Colon (tissue), 2 donors: Measurements from ENCODE around the gene ANK3.

Experiments
- FAIRE-seq: peaks from 2 replicates; lab custom pipeline; 2012; peaks lifted over from hg19 to GRCh38; lab: Jason Lieb, UNC
- donor health status: control.
- donor health status: control.

The ANK3 gene

GRCh38 chr10:60277656-60278055 lies 112.0 kb downstream of the ANK3 start:
- FAIRE-seq, result no peak

GRCh38 chr10:60276232-60276631 lies 113.4 kb downstream of the ANK3 start:
- FAIRE-seq, result no peak

DNA sequence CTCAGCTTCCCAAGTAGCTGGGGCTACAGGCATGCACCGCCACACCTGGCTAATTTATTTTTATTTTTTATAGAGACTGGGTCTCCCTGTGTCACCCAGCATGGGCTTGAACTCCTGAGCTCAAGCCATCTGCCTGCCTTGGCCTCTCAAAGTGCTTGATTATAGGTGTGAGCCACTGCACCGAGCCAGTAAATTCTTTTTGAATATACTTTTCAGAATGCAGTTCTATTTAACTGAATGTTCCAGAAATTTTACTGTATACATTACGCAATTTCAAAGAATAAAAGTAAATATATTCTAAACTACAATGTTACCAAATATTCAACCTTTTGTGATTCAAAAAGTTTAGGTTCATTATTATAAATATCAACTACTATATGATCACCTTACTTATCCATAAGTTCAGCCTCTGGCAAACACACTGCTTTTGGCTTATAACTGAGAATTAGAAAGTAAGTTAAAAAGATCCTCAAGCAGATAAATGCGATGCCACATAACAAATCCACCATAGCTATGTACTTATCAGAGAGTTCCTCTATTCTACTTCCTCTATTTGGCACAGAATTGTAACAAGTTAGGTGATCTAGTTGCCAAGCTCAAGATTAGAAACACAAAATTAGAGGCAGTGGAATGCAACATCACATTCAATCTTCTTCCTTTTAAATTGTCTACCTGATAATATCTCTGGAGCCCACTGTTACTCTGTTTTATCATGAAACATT lies 118.2 kb downstream of the ANK3 start:
- peak; percentile 5 for FAIRE-seq

DNA sequence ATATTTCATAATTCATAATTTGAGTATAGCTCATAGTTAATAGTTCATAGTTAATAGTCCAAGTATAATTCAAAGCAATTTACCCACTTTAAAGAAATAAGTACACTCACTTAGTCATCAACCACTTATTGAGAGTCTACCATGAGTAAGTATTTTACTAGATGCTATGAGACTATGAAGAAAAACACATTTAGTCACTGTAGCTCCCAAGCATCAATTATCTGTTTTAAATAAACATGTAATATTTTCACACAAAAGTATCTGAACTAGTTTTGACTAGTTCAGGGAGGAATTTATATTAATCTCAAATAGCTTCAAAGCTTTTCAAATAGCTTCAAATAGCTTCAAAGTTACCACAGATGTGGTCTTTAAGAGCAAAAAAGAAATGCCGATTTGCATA lies 119.2 kb downstream of the ANK3 start:
- no peak for FAIRE-seq

GRCh38 chr10:60267802-60268201 lies 121.9 kb downstream of the ANK3 start:
- no peak for FAIRE-seq

DNA sequence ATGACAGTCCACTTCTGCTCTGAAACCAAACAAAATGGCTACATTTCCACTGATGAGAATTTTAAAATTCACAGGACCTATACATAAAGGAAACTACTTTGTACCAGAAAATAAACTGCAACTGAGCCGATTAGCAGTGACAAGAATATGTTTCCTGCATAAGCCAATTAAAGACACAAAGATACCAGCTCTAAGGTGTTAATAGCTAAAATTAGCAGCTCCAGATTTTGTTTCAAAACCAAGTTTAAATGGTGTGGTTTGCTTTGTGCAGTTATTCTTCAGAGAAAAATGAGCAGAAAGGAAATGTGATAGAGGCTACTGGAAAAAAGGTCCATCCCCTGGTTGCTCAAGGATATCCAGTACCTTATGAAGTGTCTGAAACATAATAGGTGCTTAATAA lies 123.2 kb downstream of the ANK3 start:
- no peak for FAIRE-seq

- FAIRE-seq, result no peak
These were observed 127.0 kb downstream of the ANK3 start for GRCh38 chr10:60262647-60263126.

DNA sequence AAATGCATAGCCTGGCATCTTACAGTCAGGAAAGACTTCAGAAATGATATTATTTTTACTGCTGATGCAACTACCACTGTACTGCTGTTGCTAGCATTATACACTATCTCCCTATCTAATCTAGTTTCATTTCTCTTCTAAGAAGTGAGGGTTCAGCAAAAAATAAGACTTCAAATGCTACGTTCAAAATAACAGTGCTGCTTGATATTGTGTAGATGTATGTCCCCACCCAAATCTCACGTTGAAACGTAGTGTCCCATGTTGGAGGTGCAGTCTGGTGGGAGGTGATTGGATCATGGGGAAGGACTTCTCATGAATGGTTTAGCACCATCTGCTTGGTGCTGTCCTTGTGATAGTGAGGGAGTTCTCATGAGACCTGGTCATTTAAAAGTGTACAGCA lies 129.4 kb downstream of the ANK3 start:
- no peak for FAIRE-seq

- FAIRE-seq, result no peak
These were observed 131.3 kb downstream of the ANK3 start for GRCh38 chr10:60258429-60258797.

- peak; percentile 38 for FAIRE-seq
These were observed 131.8 kb downstream of the ANK3 start for GRCh38 chr10:60257767-60258428.

DNA sequence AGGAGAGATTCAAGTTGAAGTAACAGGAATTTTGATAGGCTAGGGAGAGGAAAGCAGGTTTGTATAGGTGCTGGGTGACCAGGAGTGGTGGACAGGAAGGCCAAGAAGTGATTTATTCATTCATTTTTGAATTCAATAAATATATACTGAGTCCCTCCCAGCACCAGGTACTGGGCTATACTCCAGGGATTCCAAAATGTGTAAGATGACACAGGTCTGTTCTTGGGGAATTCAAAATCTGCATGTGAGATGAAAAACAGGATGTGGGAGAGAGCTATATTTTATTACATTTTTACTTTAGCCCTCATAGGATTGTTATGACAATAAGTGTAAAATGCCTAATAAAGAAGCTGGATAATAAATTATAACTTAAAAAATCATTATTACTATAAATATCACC lies 134.9 kb downstream of the ANK3 start:
- no peak for FAIRE-seq

DNA sequence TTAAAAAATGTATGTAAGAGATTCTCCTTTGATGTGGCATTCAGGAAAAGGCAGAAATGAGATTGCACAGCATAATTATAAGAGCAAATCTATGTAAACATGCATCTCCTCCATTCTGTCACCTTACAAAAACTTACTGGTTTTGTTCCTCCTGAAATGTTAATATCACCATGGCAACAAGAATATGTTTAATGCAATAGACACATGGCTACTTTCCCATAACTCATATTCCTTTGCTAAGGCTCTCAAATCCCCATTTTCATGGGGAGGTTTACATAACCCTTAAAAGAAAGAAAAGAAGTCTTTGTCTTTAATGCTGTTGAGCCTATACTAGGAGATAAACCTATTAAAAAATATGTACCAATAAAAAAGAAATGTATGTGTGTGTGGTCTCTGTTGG lies 136.2 kb downstream of the ANK3 start:
- FAIRE-seq, result no peak

DNA sequence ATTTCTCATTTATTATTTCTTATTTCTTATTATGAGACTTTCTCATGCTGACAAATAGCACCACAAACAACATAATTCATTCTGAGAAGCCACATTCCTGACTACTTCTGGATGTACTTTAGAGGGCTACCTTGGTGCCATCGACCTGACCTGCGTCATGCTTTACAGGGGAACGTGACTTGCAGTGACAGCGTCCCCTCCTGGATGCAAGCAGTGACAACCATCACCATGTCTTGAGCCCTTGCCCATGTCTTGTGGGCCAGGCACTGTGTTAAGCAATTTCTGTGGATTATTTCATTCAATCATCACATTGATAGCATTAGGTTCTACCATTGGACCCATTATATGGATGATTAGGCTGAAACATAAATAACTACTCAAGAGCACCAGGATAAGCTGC lies 137.0 kb downstream of the ANK3 start:
- FAIRE-seq, result no peak

DNA sequence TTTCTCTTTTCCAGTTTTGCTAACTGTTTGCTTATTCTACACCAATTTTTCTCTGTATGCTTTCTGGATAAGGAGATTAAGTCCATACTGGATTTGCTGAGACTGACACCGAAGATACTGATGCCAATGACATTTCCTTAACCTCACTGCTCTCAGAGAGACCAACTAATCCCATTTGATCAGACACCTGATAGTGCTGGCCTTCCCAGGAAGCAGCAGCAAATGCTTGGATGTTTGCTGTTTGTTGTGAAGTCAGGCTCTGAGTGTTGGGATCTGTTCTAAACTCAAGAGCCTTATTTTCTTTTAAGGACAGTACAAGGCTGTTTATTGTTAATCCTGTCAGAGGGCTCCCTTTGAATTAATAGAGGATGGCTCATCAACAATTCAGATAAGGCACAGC lies 143.3 kb downstream of the ANK3 start:
- no peak for FAIRE-seq

GRCh38 chr10:60239228-60239627 lies 150.4 kb downstream of the ANK3 start:
- FAIRE-seq, result no peak

GRCh38 chr10:60238759-60239100 lies 150.9 kb downstream of the ANK3 start:
- no peak for FAIRE-seq

GRCh38 chr10:60237977-60238758 lies 151.5 kb downstream of the ANK3 start:
- no peak for FAIRE-seq

- FAIRE-seq, result no peak
These were observed 152.7 kb downstream of the ANK3 start for GRCh38 chr10:60236869-60237524.

DNA sequence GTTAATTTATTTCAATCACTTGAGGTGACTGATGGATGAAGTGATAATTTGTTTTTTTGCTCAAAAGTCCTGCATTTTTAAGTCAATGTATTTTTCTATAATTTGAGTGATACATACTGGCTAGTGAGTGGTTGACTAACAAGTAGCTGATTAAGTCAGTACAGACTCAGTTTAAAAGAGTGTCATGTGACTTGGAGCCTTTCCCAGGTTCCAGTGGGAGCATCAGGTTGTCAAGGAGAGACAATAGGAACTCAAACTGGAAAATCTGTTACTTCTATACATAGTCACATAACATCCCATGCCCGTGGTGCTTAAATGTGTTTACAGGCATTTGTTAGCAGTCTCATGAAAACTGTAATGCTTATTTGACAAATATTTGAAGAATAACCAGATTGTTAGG lies 154.7 kb downstream of the ANK3 start:
- no peak for FAIRE-seq

- FAIRE-seq, result no peak
These were observed 155.1 kb downstream of the ANK3 start for GRCh38 chr10:60234551-60234950.

DNA sequence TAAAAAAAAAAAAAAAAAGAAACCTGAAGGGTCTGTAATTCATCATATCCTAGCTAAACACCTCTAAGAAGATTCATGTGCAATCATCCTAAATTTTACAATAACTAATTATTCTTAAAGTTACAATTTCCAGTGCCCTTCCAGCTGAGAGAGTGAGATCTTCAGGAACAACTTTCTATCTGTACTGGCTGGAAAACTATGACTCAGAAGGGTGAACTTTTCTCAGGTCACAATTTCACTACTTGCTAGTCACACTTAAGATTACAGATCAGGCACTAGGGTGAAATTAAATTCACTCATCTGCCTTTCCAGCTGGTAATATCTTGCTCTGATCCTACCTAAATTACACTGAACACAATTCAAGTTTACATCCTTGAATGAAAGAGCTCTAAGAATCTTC lies 158.8 kb downstream of the ANK3 start:
- FAIRE-seq, result no peak

DNA sequence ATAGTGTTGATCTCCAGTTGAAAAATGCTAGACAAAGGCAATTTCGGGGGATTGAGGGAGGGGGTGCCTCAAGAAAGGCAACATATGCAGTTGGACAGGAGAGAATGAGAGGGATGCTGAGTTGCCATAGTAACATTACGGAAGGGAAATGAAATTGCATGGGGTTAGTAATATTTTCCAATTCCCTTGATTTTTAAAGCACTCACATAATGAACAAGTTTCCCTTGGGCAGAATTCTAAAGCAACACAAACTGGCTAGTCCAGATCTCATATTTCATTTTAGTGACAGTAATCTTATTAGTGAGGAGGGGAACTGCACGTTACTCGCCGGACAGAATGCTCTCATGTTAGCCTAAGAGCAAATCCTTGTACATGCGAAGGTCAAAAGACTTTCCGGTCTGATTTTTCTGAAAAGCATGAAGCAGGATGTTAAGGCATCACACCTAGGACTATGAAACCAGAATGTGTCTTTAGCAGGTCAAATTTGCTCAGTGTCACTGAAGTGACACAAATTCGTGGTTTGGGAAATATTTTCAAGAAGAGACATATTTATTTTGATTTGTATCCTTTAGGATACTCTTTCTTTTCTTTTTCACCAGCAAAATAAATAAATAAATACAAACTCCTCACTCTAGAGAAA lies 165.5 kb downstream of the ANK3 start:
- FAIRE-seq, result no peak
